GM12892 (cell line): ENCODE measurements around the gene COQ8B.

Source experiments
- POLR2A ChIP-seq: IDR thresholded peaks from 2 replicates; pipeline ENCODE4 v1.6.1; 2011; ENCODE audit warnings: low read depth, low read length, control low read depth
- TAF1 ChIP-seq: IDR thresholded peaks from 2 replicates; pipeline ENCODE4 v1.6.1; 2011; ENCODE audit warnings: low read depth, mild to moderate bottlenecking, control low read depth, low read length, borderline replicate concordance

- no peak for TF ChIP-seq POLR2A
- TF ChIP-seq TAF1 = no peak
Measured at GRCh38 chr19:40735013-40735771, 18.5 kb upstream of the COQ8B start.
